Activated naive CD8-positive, alpha-beta T cell (primary cell): ENCODE data around the gene NCOR1.
A peak's percentile ranks its signal among the peaks of the same experiment; 100 is the strongest.
"Not testable (repeated sequence)": the region's sequence is repeated elsewhere in the genome, so short reads cannot be mapped to it uniquely, and the experiment has no call there.

Experiments used
- H3K27ac Mint-ChIP-seq: one replicate; pipeline ENCODE4 v1.8.0; 2021; ENCODE audit warnings: mixed read lengths
- H3K27me3 Mint-ChIP-seq: one replicate; pipeline ENCODE4 v1.8.0; 2021; ENCODE audit warnings: mixed read lengths
- H3K36me3 Mint-ChIP-seq: one replicate; pipeline ENCODE4 v1.8.0; 2021; ENCODE audit warnings: mixed read lengths
- H3K4me1 Mint-ChIP-seq: one replicate; pipeline ENCODE4 v1.8.0; 2021; ENCODE audit warnings: low read depth, mixed read lengths
- H3K4me3 Mint-ChIP-seq: one replicate; pipeline ENCODE4 v1.8.0; 2021; ENCODE audit warnings: mild to moderate bottlenecking, mixed read lengths
- H3K9me3 Mint-ChIP-seq: one replicate; pipeline ENCODE4 v1.8.0; 2021; ENCODE audit warnings: low read depth, mixed read lengths

Gene NCOR1

DNA sequence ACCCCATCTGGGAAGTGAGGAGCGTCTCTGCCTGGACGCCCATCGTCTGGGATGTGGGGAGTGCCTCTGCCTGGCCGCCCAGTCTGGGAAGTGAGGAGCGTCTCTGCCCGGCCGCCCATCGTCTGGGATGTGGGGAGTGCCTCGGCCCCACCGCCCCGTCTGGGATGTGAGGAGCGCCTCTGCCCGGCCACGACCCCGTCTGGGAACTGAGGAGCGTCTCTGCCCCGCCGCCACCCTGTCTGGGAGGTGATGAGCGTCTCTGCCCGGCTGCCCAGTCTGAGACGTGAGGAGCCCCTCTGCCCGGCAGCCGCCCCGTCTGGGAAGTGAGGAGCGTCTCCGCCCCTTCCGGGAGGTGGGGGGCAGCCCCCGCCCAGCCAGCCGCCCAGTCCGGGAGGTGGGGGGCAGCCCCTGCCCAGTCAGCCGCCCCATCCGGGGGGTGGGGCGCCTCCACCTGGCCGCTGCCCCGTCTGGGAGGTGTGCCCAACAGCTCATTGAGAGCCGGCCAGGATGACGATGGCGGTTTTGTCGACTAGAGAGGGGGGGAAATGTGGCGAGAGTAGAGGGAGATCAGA lies 69.9 kb downstream of the NCOR1 start:
- H3K4me3 Mint-ChIP-seq, H3K4me1 Mint-ChIP-seq, H3K36me3 Mint-ChIP-seq, H3K27ac Mint-ChIP-seq, H3K27me3 Mint-ChIP-seq, H3K9me3 Mint-ChIP-seq: not testable (repeated sequence)

DNA sequence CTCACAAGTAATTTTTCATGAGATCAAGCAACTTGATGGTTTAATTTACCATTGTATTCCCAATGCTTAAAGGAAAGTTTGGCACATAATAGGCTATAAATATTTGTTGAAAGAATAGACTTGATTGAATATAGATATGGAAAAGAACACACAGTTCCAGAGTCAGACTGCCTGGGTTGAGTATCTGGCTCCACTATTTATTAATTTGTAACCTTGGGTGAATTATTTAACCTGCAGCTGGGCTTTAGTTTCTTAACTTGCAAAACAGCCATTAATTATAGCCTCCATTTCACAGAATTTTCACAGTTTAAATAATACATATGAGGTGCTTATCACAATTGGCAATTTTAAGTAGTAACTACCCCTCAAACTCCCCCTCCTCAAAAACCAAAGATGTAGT lies 73.6 kb downstream of the NCOR1 start:
- H3K27ac Mint-ChIP-seq = no peak overlapping the region
- no peaks in the 10 kb centered on the region for H3K27me3 Mint-ChIP-seq
- no peak overlapping the region for H3K4me3 Mint-ChIP-seq
- H3K36me3 Mint-ChIP-seq = peaks cover 9% of the 10 kb centered on the region
- H3K9me3 Mint-ChIP-seq = no peaks in the 10 kb centered on the region
- H3K4me1 Mint-ChIP-seq = no peaks in the 10 kb centered on the region

DNA sequence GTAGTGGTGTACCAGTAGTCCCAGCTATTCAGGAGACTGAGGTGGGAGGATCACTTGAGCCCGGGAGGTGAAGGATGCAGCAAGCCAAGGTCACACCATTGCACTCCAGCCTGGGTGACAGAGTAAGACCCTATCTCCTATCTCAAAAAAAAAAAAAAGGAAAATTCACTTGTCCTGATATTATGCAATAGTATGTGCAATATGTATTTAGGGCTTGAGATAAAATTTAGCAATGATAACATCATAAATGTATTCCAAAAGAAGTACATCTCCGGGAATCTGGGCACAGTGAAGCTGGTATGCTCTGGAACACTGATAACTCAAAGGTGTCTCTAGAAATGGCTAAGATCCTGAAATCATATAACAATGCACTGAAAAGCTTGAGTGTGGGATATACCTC lies 74.5 kb downstream of the NCOR1 start:
- H3K27ac Mint-ChIP-seq = no peak overlapping the region
- no peak overlapping the region for H3K4me3 Mint-ChIP-seq
- H3K27me3 Mint-ChIP-seq = no peaks in the 10 kb centered on the region
- no peaks in the 10 kb centered on the region for H3K4me1 Mint-ChIP-seq
- no peaks in the 10 kb centered on the region for H3K9me3 Mint-ChIP-seq
- H3K36me3 Mint-ChIP-seq = peaks cover 9% of the 10 kb centered on the region

DNA sequence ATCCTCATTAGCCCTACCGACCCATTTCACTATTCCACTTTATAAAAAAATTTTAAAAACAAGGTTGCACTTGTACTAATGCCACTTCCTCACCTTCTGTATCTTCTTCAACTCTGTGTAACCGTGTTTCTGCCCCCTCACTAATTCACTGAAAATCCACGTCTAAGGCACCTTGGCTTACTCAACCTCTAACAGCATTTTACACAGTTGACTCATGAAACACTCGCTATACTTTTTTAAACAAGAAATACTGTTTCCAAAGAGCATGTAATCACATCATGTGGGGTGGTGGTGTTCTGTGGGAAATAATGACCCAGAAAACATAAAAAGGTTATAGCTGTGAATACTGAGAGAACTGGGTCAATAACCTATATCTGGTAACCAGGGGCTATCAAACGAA lies 79.9 kb downstream of the NCOR1 start:
- Mint-ChIP-seq H3K9me3 (no peaks in the 10 kb centered on the region), H3K27me3 (no peaks in the 10 kb centered on the region), H3K36me3 (peaks cover 2% of the 10 kb centered on the region), H3K27ac (no peak overlapping the region), H3K4me3 (no peak overlapping the region), H3K4me1 (no peaks in the 10 kb centered on the region)

DNA sequence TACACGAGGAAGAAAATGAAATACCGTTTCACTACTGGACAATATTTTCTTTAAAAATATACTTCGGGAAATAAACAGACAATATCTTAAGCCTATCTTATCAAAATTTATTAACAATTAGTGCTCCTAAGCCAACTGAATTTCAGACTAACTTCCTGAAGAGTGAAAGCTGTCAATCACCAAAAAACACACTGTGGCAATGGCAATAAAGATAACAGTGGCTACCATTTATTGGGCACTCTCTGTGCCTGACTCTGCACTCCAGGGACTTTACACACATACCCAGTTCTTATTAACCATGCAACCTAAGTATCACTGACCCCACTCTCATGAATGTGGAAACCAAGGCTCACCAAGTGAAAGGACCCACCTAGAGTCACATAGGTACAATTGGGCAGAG lies 83.7 kb downstream of the NCOR1 start:
- H3K4me3 Mint-ChIP-seq = no peak overlapping the region
- no peaks in the 10 kb centered on the region for H3K4me1 Mint-ChIP-seq
- no peak overlapping the region for H3K27ac Mint-ChIP-seq
- no peaks in the 10 kb centered on the region for H3K27me3 Mint-ChIP-seq
- no peaks in the 10 kb centered on the region for H3K9me3 Mint-ChIP-seq
- H3K36me3 Mint-ChIP-seq = peaks cover 5% of the 10 kb centered on the region

DNA sequence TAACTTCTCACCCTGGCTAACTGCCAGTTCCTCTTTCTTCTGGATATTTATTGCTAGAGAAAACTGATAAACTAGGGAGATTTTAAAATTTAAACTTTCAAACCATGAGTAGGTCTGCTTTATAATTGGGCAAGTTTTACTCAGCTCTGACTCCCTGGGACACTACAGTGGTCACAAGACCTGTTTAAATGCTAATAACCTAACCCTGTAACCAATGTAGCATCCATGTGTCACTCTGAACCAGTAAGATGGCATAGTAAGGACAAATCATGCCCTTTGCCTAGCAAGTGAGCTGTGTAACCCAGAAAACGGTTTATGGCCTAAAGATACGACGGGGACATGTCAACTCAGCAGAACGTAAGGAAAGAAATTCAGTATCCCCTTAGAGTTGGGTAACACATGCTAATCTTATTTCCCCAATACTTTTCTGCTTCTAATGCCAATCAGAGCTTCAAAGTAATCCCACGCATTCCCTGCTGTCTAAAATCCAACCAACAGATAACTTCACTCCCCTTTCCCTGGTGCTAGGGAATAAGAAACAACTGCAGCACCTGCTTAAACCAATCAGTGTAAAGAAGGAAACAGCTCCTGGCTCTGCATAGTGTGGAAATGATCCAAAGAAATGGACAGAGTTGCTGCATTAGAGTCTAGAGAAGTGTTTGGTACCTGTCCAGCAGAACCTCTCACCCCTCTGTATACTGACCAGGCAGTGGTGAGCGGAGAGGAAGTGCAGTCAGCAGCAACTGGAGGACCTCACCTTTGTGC lies 85.7 kb downstream of the NCOR1 start:
- Mint-ChIP-seq H3K36me3 (peaks cover 6% of the 10 kb centered on the region), H3K27ac (peak overlapping the region; percentile 22), H3K4me1 (no peaks in the 10 kb centered on the region), H3K27me3 (no peaks in the 10 kb centered on the region), H3K9me3 (no peaks in the 10 kb centered on the region), H3K4me3 (no peak overlapping the region)

DNA sequence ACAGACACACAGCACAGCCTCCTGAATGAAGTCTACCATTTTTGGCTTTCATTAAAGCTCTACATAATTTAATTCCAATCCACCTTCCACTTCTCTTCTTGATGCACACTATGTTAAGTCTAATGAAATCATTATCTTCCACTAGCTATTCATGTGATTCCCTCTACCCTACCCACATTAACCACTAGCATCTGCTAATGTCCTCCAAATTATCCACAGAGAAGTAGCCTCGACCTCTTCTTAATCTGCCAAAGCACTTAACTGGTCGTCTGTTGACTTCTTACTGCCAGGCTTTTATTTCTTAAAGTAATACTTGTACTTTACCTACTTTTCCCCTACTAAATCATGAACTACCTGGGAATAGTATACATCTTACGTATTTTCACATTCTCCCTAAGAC lies 91.8 kb downstream of the NCOR1 start:
- peaks cover 33% of the 10 kb centered on the region for H3K36me3 Mint-ChIP-seq
- H3K27ac Mint-ChIP-seq = peak overlapping the region; percentile 61

DNA sequence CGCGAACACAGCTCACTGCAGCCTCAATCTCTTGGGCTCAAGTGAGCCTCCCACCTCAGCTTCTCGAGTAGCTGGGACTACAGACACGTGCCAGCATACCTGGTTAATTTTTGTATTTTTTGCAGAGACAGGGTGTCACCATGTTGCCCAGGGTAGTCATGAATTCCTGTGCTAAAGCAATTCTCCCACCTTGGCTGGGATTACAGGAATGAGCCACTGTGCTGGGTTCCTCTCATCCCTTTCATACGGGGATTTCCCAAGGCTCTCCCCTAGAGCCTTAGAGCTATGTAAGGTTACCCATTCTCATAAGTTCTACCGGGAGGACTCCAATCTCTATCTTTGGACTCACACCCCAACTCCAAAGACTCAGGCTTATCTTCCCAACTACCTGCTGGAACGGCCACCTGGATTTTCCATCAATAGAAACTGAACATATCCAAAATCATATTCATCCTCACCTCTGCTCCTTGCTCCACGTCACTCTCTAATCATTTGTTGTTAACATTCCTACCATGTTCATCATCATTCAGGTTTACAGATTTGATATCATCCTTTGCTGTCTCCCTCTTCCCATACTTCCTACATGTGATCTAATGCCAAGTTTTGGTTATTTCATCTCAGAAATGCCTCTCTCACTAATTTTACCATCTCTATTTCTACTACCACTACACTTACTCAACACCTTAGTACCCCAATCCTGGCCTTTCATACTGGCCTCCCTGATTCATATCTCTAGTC lies 92.5 kb downstream of the NCOR1 start:
- H3K27ac Mint-ChIP-seq = peak overlapping the region; percentile 61

More for the DNA sequence above, 91.8 kb downstream of the NCOR1 start:
- H3K9me3 Mint-ChIP-seq = no peaks in the 10 kb centered on the region
- H3K4me3 Mint-ChIP-seq = no peak overlapping the region
- no peaks in the 10 kb centered on the region for H3K27me3 Mint-ChIP-seq
- H3K4me1 Mint-ChIP-seq = no peaks in the 10 kb centered on the region

DNA sequence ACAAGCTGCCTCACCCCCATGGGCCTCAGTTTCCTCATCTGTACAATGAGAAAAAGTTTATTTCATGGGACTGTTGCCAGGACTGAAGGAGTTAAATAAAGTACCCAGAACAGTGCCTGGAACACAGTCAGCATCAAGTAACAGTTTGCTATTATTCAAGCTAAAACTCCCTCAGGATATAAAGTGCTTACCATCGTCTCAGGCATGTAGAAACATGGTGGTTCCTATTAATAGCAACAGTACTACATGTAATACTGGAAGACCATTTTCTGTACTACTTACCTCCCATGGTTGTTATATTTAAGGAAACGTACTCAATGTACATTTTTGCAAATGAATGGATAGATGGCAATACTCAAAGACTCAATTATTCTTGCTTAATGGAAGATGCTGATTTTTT lies 93.4 kb downstream of the NCOR1 start:
- Mint-ChIP-seq H3K9me3 (peaks cover 3% of the 10 kb centered on the region), H3K36me3 (peaks cover 39% of the 10 kb centered on the region), H3K4me1 (no peaks in the 10 kb centered on the region), H3K27ac (no peak overlapping the region), H3K27me3 (no peaks in the 10 kb centered on the region), H3K4me3 (no peak overlapping the region)

More for the DNA sequence above, 92.5 kb downstream of the NCOR1 start:
- Mint-ChIP-seq H3K9me3 (no peaks in the 10 kb centered on the region), H3K36me3 (peaks cover 34% of the 10 kb centered on the region), H3K4me1 (no peaks in the 10 kb centered on the region), H3K4me3 (no peak overlapping the region), H3K27me3 (no peaks in the 10 kb centered on the region)

DNA sequence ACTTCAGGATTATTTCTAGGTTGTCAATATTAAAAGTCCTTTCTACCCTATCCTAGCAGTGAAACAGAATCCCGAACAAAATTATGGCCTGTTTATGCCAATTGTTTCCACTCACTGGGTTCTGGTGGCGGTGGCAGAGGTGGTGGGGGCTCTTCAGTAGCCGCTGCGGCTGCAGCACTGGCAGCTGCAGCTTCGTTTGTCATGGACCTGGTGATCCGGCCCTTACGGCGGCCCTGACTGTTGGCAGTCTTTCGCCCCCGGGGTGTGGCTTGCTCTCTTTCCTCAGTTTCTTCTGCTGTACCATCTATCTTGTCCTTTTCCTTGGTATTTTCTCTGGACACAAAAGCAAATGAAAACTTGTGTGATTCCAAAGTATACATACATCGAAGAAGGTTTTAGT lies 94.4 kb downstream of the NCOR1 start:
- Mint-ChIP-seq H3K4me1 (no peaks in the 10 kb centered on the region), H3K36me3 (peaks cover 45% of the 10 kb centered on the region), H3K9me3 (peaks cover 10% of the 10 kb centered on the region), H3K27ac (no peak overlapping the region), H3K27me3 (no peaks in the 10 kb centered on the region), H3K4me3 (no peak overlapping the region)

DNA sequence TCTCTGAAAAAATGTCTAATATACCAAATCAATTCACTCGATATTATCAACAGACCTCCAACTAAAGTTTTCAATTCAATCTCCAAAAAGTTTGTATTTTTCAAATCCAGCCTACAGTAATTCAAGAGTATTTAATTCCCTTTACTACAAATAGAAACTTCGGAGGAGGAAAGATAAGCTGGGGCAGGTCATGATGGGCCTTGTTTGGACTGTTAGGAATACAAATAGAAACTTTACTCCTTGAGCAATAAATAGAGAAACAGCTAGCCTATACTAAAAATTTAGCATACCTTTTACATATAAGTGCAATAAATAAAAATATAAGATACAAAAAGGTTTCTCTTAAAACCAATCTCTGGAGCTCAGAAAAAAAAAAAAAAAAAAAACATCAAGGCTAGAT lies 98.2 kb downstream of the NCOR1 start:
- H3K4me1 Mint-ChIP-seq = no peaks in the 10 kb centered on the region
- peaks cover 18% of the 10 kb centered on the region for H3K9me3 Mint-ChIP-seq
- no peak overlapping the region for H3K27ac Mint-ChIP-seq
- H3K4me3 Mint-ChIP-seq = no peak overlapping the region
- no peaks in the 10 kb centered on the region for H3K27me3 Mint-ChIP-seq
- peaks cover 49% of the 10 kb centered on the region for H3K36me3 Mint-ChIP-seq

DNA sequence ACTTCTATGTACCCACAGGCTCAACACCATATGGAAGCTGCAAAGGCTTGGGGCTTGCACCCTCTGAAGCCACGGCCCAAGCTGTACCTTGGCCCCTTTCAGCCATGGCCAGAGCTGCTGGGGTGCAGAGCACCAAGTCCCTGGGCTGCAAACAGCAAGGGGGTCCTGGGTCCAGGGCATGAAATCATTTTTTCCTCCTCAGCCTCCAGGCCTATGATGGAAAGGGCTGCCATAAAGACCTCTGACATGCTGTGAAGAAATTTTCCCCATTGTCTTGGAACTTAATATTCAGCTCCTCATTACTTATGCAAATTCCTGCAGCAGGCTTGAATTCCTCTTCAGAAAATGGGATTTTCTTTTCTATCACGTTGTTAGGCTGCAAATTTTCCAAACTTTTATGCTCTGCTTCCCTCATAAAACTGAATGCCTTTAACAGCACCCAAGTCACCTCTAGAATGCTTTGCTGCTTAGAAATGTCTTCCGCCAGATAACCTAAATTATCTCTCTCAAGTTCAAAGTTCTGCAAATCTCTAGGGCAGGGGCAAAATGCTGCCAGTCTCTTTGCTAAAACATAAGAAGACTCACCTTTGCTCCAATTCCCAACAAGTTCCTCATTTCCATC lies 100.1 kb downstream of the NCOR1 start:
- Mint-ChIP-seq H3K36me3 (peaks cover 45% of the 10 kb centered on the region), H3K9me3 (peaks cover 18% of the 10 kb centered on the region)
- not testable (repeated sequence) for H3K4me1 Mint-ChIP-seq, H3K4me3 Mint-ChIP-seq, H3K27me3 Mint-ChIP-seq, H3K27ac Mint-ChIP-seq

DNA sequence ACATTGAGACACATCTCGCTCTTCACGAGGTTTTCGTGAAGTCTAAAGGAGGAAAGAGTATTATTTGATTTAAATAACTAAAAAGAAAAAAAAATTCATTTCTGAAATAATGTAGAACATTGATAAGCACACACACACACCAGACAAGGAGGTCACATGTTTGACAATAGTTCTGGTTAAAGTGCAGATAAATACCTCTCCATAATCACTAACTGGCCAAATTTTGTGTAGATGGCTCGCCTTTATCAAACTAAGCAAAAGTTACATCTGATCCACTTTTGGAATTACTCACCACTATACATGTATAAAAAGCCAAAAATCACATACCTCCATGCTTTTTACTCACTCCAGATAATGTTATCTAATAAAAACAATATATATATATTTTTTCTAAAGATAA lies 106.5 kb downstream of the NCOR1 start:
- peaks cover 13% of the 10 kb centered on the region for H3K36me3 Mint-ChIP-seq

DNA sequence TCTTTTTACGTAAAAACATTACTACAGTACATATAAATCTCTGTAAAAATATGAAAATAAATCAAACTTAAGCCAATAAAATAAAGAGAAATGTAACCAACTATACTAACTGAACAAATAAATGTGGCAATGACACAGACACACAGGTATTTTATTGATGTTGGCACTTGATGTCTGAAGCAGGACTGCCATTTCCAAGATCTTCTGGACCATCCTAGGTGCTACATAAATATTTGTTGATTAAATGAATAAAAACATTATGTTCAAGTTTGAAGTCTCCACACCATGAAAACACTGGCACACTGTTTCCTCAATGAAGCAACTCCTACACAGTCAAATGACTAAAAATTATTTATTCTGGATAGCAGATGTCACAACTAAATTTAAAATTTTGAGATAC lies 106.9 kb downstream of the NCOR1 start:
- H3K27me3 Mint-ChIP-seq = no peaks in the 10 kb centered on the region
- H3K9me3 Mint-ChIP-seq = no peaks in the 10 kb centered on the region
- peaks cover 11% of the 10 kb centered on the region for H3K36me3 Mint-ChIP-seq
- no peak overlapping the region for H3K4me3 Mint-ChIP-seq
- peaks cover 2% of the 10 kb centered on the region for H3K4me1 Mint-ChIP-seq
- no peak overlapping the region for H3K27ac Mint-ChIP-seq

More for the DNA sequence above, 106.5 kb downstream of the NCOR1 start:
- H3K27ac Mint-ChIP-seq = no peak overlapping the region
- H3K27me3 Mint-ChIP-seq = no peaks in the 10 kb centered on the region
- H3K4me3 Mint-ChIP-seq = no peak overlapping the region
- no peaks in the 10 kb centered on the region for H3K9me3 Mint-ChIP-seq
- peaks cover 2% of the 10 kb centered on the region for H3K4me1 Mint-ChIP-seq

DNA sequence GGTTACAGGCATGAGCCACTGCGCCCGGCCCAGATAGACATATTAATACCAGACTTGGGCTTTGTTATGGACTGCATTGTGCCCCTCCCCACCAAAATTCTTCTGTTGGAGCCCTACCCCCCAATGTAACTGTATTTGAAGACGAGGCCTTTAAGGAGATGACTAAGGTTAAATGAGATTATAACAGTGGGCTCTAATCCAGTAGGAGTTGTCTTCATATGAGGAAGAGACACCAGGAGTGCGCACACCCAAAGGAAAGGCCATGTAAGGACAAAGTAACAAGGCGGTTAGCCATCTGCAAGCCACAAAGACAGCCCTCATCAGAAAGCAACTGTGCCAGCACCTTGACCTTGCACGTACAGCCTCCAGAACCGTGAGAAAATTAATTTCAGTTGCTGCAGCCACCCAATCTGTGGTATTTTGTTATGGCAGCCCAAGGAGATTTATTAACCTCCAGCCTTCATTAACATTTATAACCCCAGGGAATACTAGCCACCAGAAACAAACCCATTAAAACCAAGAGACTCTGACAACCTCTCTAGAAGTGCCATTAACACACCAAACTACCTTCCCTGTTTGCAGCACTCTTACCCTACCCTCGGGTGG lies 108.1 kb downstream of the NCOR1 start:
- Mint-ChIP-seq H3K9me3 (no peaks in the 10 kb centered on the region), H3K4me1 (peaks cover 2% of the 10 kb centered on the region), H3K4me3 (no peak overlapping the region), H3K36me3 (peaks cover 11% of the 10 kb centered on the region), H3K27me3 (no peaks in the 10 kb centered on the region), H3K27ac (no peak overlapping the region)
